ENCODE measurements around the gene RNFT2.
"Not testable (repeated sequence)": the region's sequence is repeated elsewhere in the genome, so short reads cannot be mapped to it uniquely, and the experiment has no call there.

The RNFT2 gene

DNA sequence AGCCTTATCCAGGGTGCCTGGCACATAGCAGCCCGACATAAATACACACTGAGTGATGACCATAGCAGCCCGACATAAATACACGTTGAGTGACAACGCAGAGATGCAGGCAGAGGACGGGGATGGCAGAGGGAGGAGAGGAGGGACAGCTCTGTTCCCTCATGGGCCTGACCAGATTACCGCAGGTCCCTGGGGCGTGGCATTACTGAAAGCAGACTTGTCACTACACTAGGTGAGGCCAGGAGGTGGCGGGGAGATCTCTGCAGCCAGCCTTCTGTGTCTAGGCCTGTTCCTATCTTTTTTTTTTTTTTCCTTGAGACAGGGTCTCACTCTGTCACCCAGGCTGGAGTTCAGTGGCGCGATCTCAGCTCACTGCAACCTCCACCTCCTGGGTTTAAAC is 74.1 kb downstream of the RNFT2 start:
- TF ChIP-seq CTCF (conservative IDR thresholded peaks at IDR 0.05) (no peak), ZFX (IDR thresholded peaks at IDR 0.05) (no peak)
- no peak overlapping the region for H3K27ac ChIP-seq

DNA sequence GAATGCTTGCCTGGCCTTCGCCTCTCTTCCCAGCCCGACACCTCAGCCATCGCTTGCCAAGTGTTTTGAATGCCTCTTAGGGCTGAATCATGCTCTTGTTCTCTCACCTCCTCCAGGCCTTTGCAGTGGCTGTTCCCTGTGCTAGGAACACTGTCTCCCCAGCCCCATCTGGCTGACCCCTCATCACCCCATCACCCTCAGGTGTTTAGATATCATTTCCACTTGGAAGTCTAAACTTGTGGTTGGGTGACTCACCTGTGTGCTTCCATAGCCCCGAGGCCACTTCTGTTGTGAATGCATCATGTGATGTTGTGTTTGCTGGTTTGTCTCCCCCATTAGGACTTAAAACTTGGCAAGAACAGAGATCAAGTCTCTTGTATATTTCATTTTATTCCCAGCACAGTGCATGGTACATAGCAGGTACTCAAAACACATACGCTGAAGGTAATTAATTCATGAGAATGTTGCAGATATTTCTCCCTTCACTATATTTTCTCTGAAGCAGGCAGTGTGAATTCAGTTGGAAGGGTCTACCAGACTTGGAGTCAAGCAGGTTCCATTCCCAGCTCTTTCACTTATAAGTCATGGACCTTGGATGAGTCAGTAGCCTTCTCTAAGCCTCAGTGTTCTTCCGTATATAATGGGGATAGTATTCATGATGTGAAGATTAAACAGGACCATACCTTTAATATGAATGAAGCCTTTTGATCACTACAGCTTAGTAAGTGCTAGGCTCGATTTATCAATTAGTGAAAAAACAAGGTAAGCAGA is 75.3 kb downstream of the RNFT2 start:
- no peak for TF ChIP-seq CTCF (conservative IDR thresholded peaks at IDR 0.05)
- no peak for TF ChIP-seq ZFX (IDR thresholded peaks at IDR 0.05)

GRCh38 chr12:116814766-116815165 is 76.7 kb downstream of the RNFT2 start:
- not testable (repeated sequence) for H3K27ac ChIP-seq

More for the DNA sequence above, 75.3 kb downstream of the RNFT2 start:
- no peak overlapping the region for H3K27ac ChIP-seq

GRCh38 chr12:116818341-116818856 is 80.3 kb downstream of the RNFT2 start:
- TF ChIP-seq ZFX (IDR thresholded peaks at IDR 0.05) (no peak), CTCF (conservative IDR thresholded peaks at IDR 0.05) (no peak)
- peak overlapping the region; percentile 90 for H3K27ac ChIP-seq

DNA sequence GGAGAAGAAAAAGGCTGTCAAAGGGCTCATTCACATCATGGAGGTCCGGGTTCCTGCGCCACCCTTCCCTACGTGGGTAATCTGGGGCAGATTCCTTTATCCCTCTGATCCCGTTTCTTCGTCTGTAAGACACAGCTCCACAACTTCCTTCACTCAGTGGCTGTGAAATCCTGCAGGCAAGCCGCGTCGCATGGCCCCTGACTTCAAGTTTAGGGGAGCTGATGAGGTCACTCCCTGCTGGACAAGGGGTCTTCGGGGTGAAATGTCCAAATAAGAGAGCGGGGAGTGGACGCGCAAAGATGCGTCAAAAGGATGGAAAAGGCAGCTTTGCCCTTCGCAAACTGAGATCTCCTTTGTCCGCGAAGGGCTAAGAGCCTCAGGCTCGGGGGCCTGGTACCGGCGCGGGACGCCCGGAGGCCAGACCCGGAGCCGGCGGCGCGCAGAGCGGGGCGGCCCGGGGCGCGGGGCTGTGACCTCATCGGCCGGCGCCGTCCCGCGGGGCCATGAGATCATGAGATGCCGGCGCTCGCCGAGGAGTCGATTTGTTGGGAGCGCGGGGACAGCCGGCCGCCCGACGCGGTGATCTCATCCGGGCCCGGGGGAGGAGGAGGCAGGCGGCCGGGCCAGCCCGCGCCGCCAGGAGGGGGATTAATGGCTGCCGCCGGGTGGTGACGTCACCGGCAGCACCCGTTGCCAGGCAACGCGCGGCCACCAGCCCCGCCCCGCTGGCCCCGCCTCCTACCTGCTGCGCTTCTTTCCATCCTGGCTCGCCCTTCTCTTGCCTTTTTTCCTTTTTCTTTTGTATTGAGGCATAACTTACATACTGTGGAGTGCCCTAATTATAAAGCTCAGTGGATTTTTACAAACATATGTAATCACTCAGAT is 81.1 kb downstream of the RNFT2 start:
- TF ChIP-seq ZFX (IDR thresholded peaks at IDR 0.05) (peak; percentile 73; the same call in 1 of the 2 replicates), CTCF (conservative IDR thresholded peaks at IDR 0.05) (no peak)

DNA sequence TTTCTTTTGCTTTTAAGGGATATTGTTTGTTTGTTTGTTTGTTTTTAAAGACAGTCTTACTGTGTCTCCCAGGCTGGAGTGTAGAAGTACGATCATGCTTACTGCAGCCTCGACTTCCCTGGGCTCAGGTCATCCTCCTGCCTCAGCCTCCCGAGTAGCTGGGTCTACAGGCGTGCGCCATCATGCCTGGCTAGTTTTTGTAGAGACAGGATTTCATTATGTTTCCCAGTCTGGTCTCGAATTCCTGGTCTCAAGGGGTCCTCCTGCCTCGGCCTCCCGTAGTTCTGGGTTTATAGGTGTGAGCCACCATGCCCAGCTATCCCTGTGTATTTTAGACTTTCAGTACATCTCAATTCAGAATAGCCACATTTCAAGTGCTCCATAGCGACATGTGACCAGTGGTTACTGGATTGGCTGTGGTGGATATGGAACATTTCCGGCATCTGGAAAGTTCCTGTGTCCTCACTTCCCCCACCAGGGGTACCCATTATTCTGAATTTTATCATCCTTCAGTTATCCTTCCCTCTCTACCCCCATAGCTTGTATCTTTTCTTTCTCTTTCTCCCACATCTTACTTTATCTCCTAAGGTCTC is 82.0 kb downstream of the RNFT2 start:
- no peak overlapping the region for H3K27ac ChIP-seq
- TF ChIP-seq CTCF (conservative IDR thresholded peaks at IDR 0.05) (no peak), ZFX (IDR thresholded peaks at IDR 0.05) (no peak)

More for the DNA sequence above, 81.1 kb downstream of the RNFT2 start:
- peak overlapping the region; percentile 90 for H3K27ac ChIP-seq

GRCh38 chr12:116821291-116821690 is 83.2 kb downstream of the RNFT2 start:
- TF ChIP-seq ZFX (IDR thresholded peaks at IDR 0.05) (no peak), CTCF (conservative IDR thresholded peaks at IDR 0.05) (no peak)
- no peak overlapping the region for H3K27ac ChIP-seq
